Fibroblast of lung (primary cell): ENCODE data around the gene KIAA0586.

Experiments used
- EZH2 ChIP-seq: IDR thresholded peaks from 2 replicates; pipeline ENCODE4 v1.5.1; 2012; ENCODE audit warnings: low read length, control low read depth, mild to moderate bottlenecking; ENCODE audit errors: missing control alignments
- TF ChIP-seq, protein P1 (sequence below), 2 donors: IDR thresholded peaks in 1 of 2; conservative IDR thresholded peaks in 1 of 2; 1 replicate in 1 of 2; 2 replicates in 1 of 2; pipeline ENCODE4 v1.5.1; 2011 to 2012; ENCODE audit warnings: low read length in 2 of 2, control low read depth in 1 of 2, inconsistent platforms in 1 of 2, low read depth in 1 of 2, mild to moderate bottlenecking in 1 of 2

DNA sequence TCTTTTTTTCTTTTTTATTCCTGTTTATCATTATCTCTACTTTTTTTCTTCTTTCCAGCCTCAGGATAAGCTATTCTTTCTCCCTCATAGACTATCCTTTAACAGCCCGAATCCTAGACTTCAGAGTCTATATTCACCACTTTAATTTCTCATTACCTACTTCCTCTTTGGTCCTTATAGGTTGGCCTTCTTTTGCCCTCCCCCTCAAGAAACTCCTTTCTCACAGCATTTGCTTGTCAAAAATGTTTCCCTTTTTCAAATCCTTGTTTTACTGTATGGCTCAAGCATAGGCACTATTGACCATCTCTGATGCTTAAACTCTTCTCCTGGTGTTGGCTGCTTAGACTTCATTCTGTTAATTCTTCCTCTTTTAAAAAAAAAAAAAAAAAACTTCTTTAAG is 52.5 kb downstream of the KIAA0586 start:
- TF ChIP-seq, protein P1, sequence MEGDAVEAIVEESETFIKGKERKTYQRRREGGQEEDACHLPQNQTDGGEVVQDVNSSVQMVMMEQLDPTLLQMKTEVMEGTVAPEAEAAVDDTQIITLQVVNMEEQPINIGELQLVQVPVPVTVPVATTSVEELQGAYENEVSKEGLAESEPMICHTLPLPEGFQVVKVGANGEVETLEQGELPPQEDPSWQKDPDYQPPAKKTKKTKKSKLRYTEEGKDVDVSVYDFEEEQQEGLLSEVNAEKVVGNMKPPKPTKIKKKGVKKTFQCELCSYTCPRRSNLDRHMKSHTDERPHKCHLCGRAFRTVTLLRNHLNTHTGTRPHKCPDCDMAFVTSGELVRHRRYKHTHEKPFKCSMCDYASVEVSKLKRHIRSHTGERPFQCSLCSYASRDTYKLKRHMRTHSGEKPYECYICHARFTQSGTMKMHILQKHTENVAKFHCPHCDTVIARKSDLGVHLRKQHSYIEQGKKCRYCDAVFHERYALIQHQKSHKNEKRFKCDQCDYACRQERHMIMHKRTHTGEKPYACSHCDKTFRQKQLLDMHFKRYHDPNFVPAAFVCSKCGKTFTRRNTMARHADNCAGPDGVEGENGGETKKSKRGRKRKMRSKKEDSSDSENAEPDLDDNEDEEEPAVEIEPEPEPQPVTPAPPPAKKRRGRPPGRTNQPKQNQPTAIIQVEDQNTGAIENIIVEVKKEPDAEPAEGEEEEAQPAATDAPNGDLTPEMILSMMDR (conservative IDR thresholded peaks at IDR 0.05 in 1 of 2, IDR thresholded peaks at IDR 0.05 in 1 of 2; ENCODE audit: low read depth in 1 of 2, low read length in 2 of 2): no peak
- TF ChIP-seq EZH2: no peak
